ENCODE data around the gene AOC1. TPM values are rescaled to one million over a fixed set of nuclear protein-coding genes. Genes with fewer than 3 reads are reported as not detected.
A peak's percentile ranks its signal among the peaks of the same experiment; 100 is the strongest.

The AOC1 gene
- total and polyA plus RNA-seq, 7 donors = 0.08 to 0.25 TPM; not detected in 5

DNA sequence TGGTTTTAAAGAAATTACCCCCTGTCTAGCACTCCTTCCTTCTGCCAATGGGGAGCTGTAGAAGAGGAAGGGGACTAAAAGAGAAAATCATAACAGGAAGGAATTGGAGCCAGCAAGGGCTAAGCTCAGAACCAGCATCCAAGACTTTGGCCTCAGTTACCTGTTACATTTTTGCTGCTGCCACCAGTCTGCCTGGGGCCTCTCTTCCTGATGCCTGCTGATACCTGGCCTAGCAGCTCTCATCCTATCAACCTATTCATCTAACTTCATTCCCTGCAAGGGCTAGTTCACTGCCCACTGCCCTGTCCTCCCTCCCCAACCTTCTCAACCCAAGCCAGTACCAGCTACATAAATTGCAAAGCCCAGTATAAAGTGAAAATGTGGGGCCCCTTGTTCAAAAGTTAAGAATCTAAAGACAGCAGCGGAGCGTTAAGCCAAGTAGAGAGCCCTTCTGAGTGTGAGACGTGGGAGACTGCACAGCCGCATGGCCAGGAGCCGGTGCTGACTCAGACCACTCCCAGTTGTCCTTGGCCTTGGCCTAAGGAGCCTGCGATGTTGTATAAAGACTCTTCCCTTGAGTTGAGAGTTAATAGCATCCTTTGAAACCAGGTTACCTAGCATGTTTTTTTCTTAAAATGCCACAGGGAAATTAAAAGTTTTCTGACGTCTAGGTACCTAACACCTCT, 13.2 kb upstream of the AOC1 start:
- no peak for DNase-seq
- 74 to 83% (median 74%) methylated on average over 7 of the region's 7 CpGs for WGBS, 3 donors

DNA sequence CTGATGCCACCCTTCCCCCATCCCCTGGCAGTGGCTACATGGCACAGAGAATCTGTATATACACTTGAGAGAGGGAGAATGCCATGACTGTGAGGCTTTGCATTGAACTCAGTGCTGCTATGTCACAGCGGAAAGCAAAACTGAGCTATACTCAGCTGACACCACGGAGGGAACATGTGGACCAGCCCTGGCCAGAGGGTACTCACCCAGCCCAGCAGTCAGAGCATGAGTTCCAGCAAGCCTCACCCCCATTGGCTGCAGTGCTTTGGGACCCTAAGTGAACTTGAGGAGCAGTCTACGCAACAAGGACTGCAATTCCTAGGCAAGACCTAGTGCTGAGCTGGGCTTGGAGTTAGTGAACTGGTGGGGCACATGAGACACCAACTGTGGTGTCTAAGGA, 10.3 kb upstream of the AOC1 start:
- ATAC-seq (no peak), DNase-seq (no peak)
- Histone ChIP-seq H3K4me3 (no peak overlapping the region), H3K36me3 (ENCODE audit: insufficient read depth in 1 of 2, low read depth in 1 of 2) (no peaks in the 10 kb centered on the region), H3K27ac (no peak overlapping the region), H3K27me3 (ENCODE audit: insufficient read depth in 3 of 3, low read length in 2 of 3) (no peaks in the 10 kb centered on the region), H3K9me3 (no peaks in the 10 kb centered on the region), H3K4me1 (no peaks in the 10 kb centered on the region)
- TF ChIP-seq, protein P1, sequence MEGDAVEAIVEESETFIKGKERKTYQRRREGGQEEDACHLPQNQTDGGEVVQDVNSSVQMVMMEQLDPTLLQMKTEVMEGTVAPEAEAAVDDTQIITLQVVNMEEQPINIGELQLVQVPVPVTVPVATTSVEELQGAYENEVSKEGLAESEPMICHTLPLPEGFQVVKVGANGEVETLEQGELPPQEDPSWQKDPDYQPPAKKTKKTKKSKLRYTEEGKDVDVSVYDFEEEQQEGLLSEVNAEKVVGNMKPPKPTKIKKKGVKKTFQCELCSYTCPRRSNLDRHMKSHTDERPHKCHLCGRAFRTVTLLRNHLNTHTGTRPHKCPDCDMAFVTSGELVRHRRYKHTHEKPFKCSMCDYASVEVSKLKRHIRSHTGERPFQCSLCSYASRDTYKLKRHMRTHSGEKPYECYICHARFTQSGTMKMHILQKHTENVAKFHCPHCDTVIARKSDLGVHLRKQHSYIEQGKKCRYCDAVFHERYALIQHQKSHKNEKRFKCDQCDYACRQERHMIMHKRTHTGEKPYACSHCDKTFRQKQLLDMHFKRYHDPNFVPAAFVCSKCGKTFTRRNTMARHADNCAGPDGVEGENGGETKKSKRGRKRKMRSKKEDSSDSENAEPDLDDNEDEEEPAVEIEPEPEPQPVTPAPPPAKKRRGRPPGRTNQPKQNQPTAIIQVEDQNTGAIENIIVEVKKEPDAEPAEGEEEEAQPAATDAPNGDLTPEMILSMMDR (IDR thresholded peaks at IDR 0.05) = no peak
- intact Hi-C loops (cut with DNase I) = no loop called here
- 91 to 92% (median 91%) methylated on average over 3 of the region's 3 CpGs for WGBS, 3 donors

More for the DNA sequence above, 13.2 kb upstream of the AOC1 start:
- no peak overlapping the region for H3K27ac ChIP-seq
- no peaks in the 10 kb centered on the region for H3K9me3 ChIP-seq
- no peaks in the 10 kb centered on the region for H3K36me3 ChIP-seq (ENCODE audit: insufficient read depth in 1 of 2, low read depth in 1 of 2)
- ATAC-seq = no peak
- TF ChIP-seq, protein P1 (IDR thresholded peaks at IDR 0.05) = no peak
- H3K4me1 ChIP-seq = no peaks in the 10 kb centered on the region
- intact Hi-C loops (cut with DNase I) = no loop called here
- H3K4me3 ChIP-seq = no peak overlapping the region
- no peaks in the 10 kb centered on the region for H3K27me3 ChIP-seq (ENCODE audit: insufficient read depth in 3 of 3, low read length in 2 of 3)

DNA sequence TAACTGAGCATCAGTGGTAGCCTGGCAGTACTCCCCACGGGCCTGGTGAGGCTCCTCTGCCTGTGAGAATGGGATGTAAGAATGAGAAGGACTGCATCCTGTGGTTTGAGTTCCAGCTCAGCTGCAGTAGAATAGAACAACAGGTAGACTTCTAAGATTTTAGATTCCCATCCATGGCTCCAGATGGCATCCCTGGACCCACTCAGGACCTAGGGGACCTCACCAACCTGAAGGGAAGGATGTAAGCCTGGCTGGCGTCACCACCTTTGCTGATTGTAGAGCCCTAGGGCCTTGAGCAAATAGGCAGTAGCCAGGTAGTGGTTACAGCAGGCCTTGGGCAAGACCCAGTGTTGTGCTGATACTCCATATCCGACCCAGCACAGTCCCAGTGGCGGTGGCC, 9.6 kb upstream of the AOC1 start:
- no peak overlapping the region for H3K27ac ChIP-seq
- no peaks in the 10 kb centered on the region for H3K36me3 ChIP-seq (ENCODE audit: insufficient read depth in 1 of 2, low read depth in 1 of 2)
- H3K4me1 ChIP-seq = no peaks in the 10 kb centered on the region
- no peak overlapping the region for H3K4me3 ChIP-seq
- no peaks in the 10 kb centered on the region for H3K9me3 ChIP-seq
- ATAC-seq = no peak
- intact Hi-C loops (cut with DNase I) = no loop called here
- H3K27me3 ChIP-seq (ENCODE audit: insufficient read depth in 3 of 3, low read length in 2 of 3) = no peaks in the 10 kb centered on the region
- TF ChIP-seq, protein P1 (IDR thresholded peaks at IDR 0.05) = no peak
- DNase-seq = no peak
- WGBS, 3 donors = 68 to 82% (median 72%) methylated on average over 4 of the region's 4 CpGs

DNA sequence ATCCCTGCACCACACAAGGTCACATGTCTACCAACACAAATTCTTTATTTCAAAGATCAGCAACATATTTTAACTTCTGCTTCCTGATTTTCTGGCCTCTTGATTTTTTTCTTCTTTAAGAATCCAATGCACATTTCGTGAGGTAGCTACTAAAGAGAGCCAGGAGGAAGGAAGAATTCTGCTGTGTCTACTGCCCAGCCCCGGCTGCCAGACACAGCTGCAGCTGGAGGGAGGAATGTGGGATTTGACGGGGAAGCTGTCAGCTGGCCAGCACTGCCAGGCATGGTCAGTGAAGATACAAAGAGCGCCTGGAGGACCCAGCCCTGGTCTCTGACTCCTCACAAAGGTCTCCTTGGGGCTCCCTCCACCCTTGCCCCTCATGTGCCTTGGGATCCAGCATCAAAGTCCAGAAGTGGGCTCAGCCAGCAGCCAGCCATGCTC, 6.9 kb upstream of the AOC1 start:
- ATAC-seq = no peak
- DNase-seq = peak; percentile 30 to 59
- TF ChIP-seq, protein P1 (IDR thresholded peaks at IDR 0.05) = no peak
- Histone ChIP-seq H3K4me3 (no peak overlapping the region), H3K36me3 (ENCODE audit: insufficient read depth in 1 of 2, low read depth in 1 of 2) (no peaks in the 10 kb centered on the region), H3K27ac (no peak overlapping the region), H3K9me3 (no peaks in the 10 kb centered on the region), H3K4me1 (no peaks in the 10 kb centered on the region), H3K27me3 (ENCODE audit: insufficient read depth in 3 of 3, low read length in 2 of 3) (no peaks in the 10 kb centered on the region)
- intact Hi-C loops (cut with DNase I) = no loop called here
- 8 to 16% (median 11%) methylated on average over 4 of the region's 4 CpGs for WGBS, 3 donors

Data from psoas muscle (tissue), 8 donors.